Erythroblast (primary cell): ENCODE results near the gene BCL2L12.

Experiments used
- GATA1 ChIP-seq: IDR thresholded peaks from 2 replicates; pipeline ENCODE4 v1.6.1; 2011; ENCODE audit warnings: low read depth, mild to moderate bottlenecking, control low read depth, low read length, moderate library complexity
- POLR2A ChIP-seq: IDR thresholded peaks from 2 replicates; pipeline ENCODE4 v1.6.1; 2011; ENCODE audit warnings: mild to moderate bottlenecking, low read length

- TF ChIP-seq POLR2A (no peak), GATA1 (no peak)
These were observed 20.1 kb upstream of the BCL2L12 start for GRCh38 chr19:49645592-49645991.
